Left forelimb (tissue), 1 donor: ENCODE results near the gene TUBG2.
"Not testable (repeated sequence)": the region's sequence is repeated elsewhere in the genome, so short reads cannot be mapped to it uniquely, and the experiment has no call there.

Experiments used
- DNase-seq: peaks from one replicate; pipeline ENCODE4 v3.0.0-alpha.2; 2018; ENCODE audit warnings: low spot score

Gene TUBG2

GRCh38 chr17:42659079-42659931, at the start of gene TUBG2:
Gene TUBG2, plus strand, starts transcription at chr17:42659284. Its CDS starts 220 bp downstream, at chr17:42659504.
- peak; percentile 91 for DNase-seq

- DNase-seq, result not testable (repeated sequence)
Observed at GRCh38 chr17:42609814-42610801, 49.0 kb upstream of the TUBG2 start.

GRCh38 chr17:42612013-42612412, 47.1 kb upstream of the TUBG2 start:
- no peak for DNase-seq

- no peak for DNase-seq
Observed at GRCh38 chr17:42613699-42614295, 45.3 kb upstream of the TUBG2 start.

- DNase-seq, result no peak
Observed at GRCh38 chr17:42617956-42618431, 41.1 kb upstream of the TUBG2 start.

DNA sequence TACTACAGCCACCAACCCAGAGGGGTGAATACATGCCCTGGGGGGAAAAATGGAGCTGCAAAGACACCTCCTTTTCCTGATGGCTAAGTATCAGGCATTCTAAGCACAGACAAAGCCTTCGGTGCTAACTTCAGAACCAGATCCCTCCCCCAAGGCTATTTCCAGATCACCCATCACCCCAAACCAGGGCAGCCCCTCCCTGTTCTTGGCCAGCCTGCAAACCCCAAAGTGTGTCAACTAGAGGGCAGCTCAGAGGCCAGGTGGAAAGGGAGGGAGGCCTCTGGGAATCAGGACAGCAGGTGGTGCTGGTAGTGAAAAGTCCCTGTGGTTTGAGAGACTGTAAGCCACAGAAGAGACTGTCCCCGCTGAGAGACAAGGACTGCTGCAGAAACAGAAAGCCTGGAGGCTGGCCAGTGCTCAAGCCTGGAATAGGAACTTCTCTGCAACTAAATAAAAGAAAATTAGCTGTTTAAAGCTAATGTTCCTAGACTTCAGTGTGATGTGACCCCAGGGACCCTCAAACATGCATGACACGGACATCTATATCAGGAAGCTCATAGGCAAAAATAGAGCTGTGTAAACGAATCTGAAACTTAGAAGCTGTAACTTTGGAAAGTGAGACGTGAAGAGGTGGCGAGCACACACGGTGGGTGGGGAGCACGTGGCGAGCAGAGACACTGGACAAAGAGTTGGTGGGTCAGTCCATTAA, 40.5 kb upstream of the TUBG2 start:
- DNase-seq, result no peak

DNA sequence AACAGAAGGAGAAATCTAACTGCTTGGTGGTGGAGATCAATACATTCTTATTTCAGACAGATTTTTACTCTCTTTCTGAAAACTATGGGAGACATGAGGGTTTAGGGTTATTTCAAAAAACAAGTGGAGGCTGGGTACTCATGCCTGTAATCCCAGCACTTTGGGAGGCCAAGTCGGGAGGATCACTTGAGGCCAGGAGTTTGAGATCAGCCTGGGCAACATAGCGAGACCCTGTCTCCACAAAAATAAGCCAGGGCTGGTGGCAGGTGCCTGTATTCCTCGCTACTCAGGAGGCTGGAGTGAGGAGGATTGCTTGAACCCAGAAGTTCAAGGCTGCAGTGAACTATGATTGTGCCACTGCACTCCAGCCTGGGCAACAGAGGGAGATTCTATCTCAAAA, 37.1 kb upstream of the TUBG2 start:
- DNase-seq, result not testable (repeated sequence)

GRCh38 chr17:42623271-42623670, 35.8 kb upstream of the TUBG2 start:
- DNase-seq, result no peak

DNA sequence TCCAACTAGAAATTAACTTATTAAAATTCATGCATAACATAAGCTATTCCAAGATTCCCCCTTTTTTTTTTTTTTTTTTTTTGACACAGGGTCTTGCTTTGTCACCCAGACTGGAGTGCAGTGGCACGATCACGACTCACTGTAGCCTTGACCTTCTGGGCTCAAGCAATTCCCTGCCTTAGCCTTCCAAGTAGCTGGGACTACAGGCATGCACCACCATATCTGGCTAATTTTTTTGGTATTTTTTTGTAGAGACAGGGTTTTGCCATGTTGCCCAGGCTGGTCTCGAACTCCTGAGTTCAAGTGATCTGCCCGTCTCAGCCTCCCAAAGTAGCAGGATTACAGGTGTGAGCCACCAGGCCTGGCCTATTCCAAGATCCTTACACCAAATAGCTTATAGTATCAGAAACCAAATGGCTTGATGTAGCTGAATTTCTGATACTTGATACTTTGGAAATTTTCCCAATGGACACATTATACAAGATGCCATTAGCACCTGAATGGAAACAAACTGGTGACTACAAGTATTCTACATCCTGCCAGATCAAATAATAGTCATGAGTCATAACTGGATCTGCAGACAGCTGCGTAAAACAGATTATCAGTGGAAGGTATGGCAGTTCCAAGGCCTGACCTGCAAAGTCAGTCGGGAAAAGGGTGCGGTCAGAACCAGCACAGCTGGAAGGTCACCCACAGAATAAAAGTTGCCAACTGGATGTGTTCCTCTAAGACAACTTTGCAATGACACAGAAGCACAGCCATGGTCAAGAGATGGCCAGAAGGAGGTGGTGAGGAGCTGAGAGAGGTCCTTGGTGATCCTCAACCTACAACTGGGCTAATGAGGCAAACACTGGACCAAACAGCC, 35.1 kb upstream of the TUBG2 start:
- DNase-seq, result no peak

DNA sequence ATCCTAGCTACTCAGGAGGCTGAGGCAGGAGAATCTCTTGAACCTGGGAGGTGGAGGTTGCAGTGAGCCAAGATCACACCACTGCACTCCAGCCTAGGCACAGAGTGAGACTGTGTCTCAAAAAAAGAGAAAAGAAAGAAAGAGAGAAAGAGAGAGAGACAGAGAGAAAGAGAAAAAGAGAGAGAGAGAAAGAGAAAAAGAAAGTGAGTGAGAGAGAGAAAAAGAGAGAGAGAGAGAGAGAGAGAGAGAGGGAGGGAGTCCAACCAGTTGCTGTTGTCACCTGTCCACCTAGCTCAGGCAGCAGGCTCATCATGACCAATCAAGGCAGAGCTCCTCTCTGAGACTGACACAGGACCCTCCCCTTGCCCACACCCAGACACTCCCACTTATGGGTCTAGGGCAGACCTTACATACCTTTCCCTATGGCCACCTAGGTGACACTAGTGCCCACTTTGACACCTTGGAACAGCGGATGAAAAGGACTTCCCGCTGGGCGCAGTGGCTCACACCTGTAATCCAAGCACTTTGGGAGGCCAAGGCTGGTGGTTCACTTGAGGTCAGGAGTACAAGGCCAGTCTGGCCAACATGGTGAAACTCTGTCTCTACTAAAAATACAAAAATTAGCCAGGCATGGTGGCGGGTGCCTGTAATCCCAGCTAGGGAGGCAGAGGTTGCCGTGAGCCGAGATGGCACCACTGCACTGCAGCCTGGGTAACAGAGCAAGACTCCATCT, 31.9 kb upstream of the TUBG2 start:
- DNase-seq, result not testable (repeated sequence)

GRCh38 chr17:42629411-42630009, 29.6 kb upstream of the TUBG2 start:
- DNase-seq, result no peak

GRCh38 chr17:42632949-42633444, 26.1 kb upstream of the TUBG2 start:
- no peak for DNase-seq

GRCh38 chr17:42639525-42640113, 19.5 kb upstream of the TUBG2 start:
- no peak for DNase-seq

DNA sequence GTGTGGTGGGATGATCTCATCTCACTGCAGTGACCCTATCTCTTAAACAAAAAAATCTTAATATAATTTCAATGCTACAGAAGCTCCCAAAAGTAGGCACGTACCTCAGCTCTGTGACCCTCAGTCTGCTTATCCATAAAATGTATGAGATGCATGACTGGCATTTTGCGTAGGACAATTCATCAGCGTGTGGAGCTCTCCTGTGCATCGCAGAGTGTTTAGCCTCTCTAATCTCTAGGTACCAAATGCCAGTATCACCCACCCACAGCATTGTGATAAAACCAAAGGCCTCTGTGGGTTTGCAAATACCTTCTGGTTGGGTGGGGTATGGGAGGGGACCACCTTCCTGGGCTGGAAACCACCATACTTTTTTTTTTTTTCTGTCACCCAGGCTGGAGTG, 19.0 kb upstream of the TUBG2 start:
- no peak for DNase-seq

DNA sequence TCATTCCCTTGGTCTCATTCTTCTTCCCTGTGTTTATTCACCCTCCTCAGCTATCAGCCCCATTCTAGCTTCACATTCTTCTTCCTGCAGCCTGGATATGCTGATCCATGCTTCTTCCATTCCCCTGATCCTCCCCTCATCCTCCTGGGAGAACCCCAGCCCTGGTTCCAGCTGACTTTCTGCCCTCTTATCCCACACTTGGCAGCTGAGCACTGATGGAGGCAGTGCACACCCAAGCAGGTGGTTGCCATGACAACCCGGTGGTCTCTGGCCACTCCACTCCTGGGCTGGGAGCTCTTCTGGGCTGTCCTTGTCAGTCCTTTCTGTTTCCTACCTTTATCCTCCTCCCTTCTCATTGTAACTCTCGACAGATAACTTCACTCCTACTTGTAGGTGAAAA, 16.7 kb upstream of the TUBG2 start:
- DNase-seq, result no peak

DNA sequence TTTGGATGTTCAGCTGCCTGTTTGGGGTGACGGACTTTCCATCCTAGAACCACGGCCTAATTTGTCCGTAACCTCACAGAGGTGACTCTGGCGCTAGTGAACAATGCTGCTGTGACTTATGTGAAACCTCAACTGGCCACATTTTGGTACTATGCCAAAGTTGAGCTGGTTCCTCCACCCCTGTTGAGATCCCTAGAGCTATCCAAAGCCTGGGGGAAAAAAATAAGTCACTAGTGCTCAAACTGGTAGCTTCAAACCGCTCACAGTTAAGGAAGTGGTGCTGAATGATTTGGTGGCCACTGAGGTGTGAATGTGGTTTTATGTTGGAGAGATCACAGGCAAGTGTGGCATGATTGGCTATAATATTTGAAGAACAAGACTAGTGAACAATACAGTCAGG, 11.3 kb upstream of the TUBG2 start:
- DNase-seq, result no peak

- no peak for DNase-seq
Observed at GRCh38 chr17:42651392-42651791, 7.7 kb upstream of the TUBG2 start.

GRCh38 chr17:42653179-42654124, 5.6 kb upstream of the TUBG2 start:
- DNase-seq, result peak; percentile 70
